Panc1 (cell line): ENCODE measurements around the gene ZBTB46. TPM values are rescaled to one million over a fixed set of nuclear protein-coding genes. Genes with fewer than 3 reads are reported as not detected.

ENCODE experiments used
- ATAC-seq: fragments of 200-7000 bp; cut with Tn5 transposase; 2 replicates; pipeline ENCODE4 v1.9.1; 2020; ENCODE audit warnings: mild to moderate bottlenecking, moderate library complexity
- BruUV-seq: library from RNA; stranded (reverse); fragments of 400-500 nt; replicated peaks from 2 replicates; lab custom pipeline; 2021; lab: Mats Ljungman, UMichigan
- CTCF ChIA-PET: fragments of 300-600 bp; sonication (Branson Sonifier 250); formaldehyde crosslinking; loops from one replicate; lab custom pipeline; 2022; ENCODE audit warnings: antibody characterized with exemption; lab: Charles Lee
- POLR2A ChIA-PET: fragments of 300-600 bp; sonication (Branson Sonifier 250); formaldehyde crosslinking; loops from one replicate; lab custom pipeline; 2022; ENCODE audit warnings: antibody characterized with exemption; lab: Charles Lee
- DNase-seq: peaks from one replicate; pipeline ENCODE4 v3.0.0-alpha.2; 2010; ENCODE audit warnings: low read depth, low spot score
- H3K27ac ChIP-seq: 2 replicates; pipeline ENCODE4 v1.5.1; 2011; ENCODE audit warnings: mild to moderate bottlenecking, low read length, inconsistent platforms
- H3K27me3 ChIP-seq: fragments of 200-500 bp; sonication (Bioruptor generic); 2 replicates; pipeline ENCODE4 v1.6.0; 2014; ENCODE audit warnings: low read length, inconsistent platforms; ENCODE audit not compliant: control insufficient read depth, insufficient read depth
- H3K36me3 ChIP-seq: fragments of 200-500 bp; sonication (Bioruptor generic); 2 replicates; pipeline ENCODE4 v1.5.1; 2014; ENCODE audit warnings: inconsistent platforms, mild to moderate bottlenecking, low read length, moderate library complexity; ENCODE audit not compliant: control insufficient read depth, insufficient read depth
- H3K4me1 ChIP-seq: 2 replicates; pipeline ENCODE4 v1.5.1; 2011; ENCODE audit warnings: inconsistent platforms, mild to moderate bottlenecking, low read length, moderate library complexity; ENCODE audit not compliant: control insufficient read depth, insufficient read depth
- H3K4me3 ChIP-seq, 2 experiments: 2 replicates each; pipeline ENCODE4 v1.5.1; 2011 to 2012; ENCODE audit warnings: low read depth in 2 of 2, low read length in 2 of 2, mild to moderate bottlenecking in 2 of 2, inconsistent platforms in 1 of 2, moderate library complexity in 1 of 2
- H3K9me3 ChIP-seq: fragments of 200-500 bp; sonication (Bioruptor generic); 2 replicates; pipeline ENCODE4 v1.5.1; 2014; ENCODE audit warnings: low read depth, mild to moderate bottlenecking, inconsistent platforms, low read length, moderate library complexity; ENCODE audit not compliant: control insufficient read depth, insufficient read depth
- POLR2AphosphoS5 ChIP-seq: IDR thresholded peaks from 2 replicates; pipeline ENCODE4 v1.6.1; 2012; ENCODE audit warnings: mild to moderate bottlenecking, low read depth, low read length, moderate library complexity
- SIN3A ChIP-seq: IDR thresholded peaks from 2 replicates; pipeline ENCODE4 v1.6.1; 2012; ENCODE audit warnings: low read depth, mild to moderate bottlenecking, low read length, moderate library complexity, borderline replicate concordance; ENCODE audit not compliant: insufficient read depth
- in situ Hi-C: cut with HindIII; loops from 2 replicates; pipeline ENCODE4 v1.10.0; 2016; ENCODE audit warnings: low sequenced_read_pairs, low pct_unique_long_range_greater_than_20kb
- intact Hi-C: fragments of 100-400 bp; cut with micrococcal nuclease; formaldehyde crosslinking; loops from one replicate; pipeline ENCODE4 v1.10.0; 2022; ENCODE audit not compliant: unreplicated experiment
- total RNA-seq: library from RNA; stranded (reverse); gene quantifications from one replicate; pipeline ENCODE4 v1.2.1, GENCODE V29; 2021; ENCODE audit not compliant: unreplicated experiment
- TF ChIP-seq, protein P1 (sequence below), 2 experiments: IDR thresholded peaks; 2 replicates each; pipeline ENCODE4 v1.6.1; 2011 to 2012; ENCODE audit warnings: low read depth in 2 of 2, control low read depth in 1 of 2, low read length in 1 of 2, mild to moderate bottlenecking in 1 of 2, moderate library complexity in 1 of 2; ENCODE audit not compliant: insufficient read depth in 1 of 2

ZBTB46 gene
- total RNA-seq, 1 experiment from 2014 or later: 15.2 TPM

DNA sequence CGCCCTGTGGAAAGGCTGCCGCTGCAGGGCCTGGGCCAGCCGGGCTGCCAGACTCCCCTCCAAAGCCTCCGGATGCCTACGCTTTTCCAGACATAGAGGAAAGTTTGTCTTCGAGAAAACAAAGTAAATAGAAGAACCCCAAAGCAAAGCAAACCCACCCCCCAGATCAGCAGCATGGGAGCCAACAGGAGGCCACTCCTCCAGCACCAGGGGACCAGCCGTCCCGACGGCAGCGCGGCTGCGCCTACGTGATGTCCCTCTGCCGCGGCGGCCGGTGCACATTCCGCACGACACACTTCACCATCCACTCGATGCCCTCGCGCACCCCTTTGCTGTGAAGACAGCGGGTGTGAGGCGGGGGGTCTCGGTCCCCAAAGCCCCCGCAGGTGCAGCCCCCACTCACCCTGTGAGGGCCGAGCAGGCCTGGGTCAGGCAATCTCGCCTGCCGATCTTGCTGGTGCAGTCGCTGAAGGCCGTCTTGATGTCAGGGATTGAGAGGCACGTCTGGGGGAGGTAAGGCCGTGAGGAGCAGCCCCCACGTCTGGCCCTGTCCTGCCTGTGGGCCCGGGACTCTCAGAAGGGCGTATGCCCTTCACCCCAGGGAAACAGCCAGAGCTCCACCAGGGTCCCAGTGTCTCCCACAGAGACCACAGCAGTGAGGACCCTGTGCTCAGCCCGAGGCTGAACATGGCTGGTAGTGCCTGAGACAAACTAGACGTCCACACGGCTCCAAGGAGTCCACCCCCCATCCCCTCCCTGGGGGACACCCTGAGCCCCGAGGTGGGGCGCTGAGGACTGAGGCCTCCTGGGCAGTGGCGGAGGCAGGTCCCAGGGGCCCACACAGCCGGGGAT is 130.6 kb downstream of the ZBTB46 start:
- ChIA-PET CTCF (interaction anchor here (0.6 kb wide), 1 partner anchor 200 kb away, joined by 8 read pairs; no protein-coding TSS in a partner anchor), POLR2A (no interaction called here)
- intact Hi-C loops: no loop called here
- no peak overlapping the region for H3K4me3 ChIP-seq
- DNase-seq (no peak), ATAC-seq (no peak)
- no peak for TF ChIP-seq SIN3A
- TF ChIP-seq POLR2AphosphoS5: peak; percentile 35; the same call in 1 of the 2 replicates
- no TSS peak for BruUV-seq
- no peaks in the 10 kb centered on the region for H3K36me3 ChIP-seq
- peaks cover 64% of the 10 kb centered on the region for H3K4me1 ChIP-seq
- H3K9me3 ChIP-seq: no peaks in the 10 kb centered on the region
- no peaks in the 10 kb centered on the region for H3K27me3 ChIP-seq
- H3K27ac ChIP-seq: peak overlapping the region; percentile 77
- in situ Hi-C loops: no loop called here

- intact Hi-C loops: no loop called here
- H3K4me3 ChIP-seq: no peak overlapping the region
- peak overlapping the region; percentile 77 for H3K27ac ChIP-seq
- TF ChIP-seq POLR2AphosphoS5: 0 out of 2 replicates have a peak, but pooled peaks have one; percentile 16
- TF ChIP-seq, protein P1, sequence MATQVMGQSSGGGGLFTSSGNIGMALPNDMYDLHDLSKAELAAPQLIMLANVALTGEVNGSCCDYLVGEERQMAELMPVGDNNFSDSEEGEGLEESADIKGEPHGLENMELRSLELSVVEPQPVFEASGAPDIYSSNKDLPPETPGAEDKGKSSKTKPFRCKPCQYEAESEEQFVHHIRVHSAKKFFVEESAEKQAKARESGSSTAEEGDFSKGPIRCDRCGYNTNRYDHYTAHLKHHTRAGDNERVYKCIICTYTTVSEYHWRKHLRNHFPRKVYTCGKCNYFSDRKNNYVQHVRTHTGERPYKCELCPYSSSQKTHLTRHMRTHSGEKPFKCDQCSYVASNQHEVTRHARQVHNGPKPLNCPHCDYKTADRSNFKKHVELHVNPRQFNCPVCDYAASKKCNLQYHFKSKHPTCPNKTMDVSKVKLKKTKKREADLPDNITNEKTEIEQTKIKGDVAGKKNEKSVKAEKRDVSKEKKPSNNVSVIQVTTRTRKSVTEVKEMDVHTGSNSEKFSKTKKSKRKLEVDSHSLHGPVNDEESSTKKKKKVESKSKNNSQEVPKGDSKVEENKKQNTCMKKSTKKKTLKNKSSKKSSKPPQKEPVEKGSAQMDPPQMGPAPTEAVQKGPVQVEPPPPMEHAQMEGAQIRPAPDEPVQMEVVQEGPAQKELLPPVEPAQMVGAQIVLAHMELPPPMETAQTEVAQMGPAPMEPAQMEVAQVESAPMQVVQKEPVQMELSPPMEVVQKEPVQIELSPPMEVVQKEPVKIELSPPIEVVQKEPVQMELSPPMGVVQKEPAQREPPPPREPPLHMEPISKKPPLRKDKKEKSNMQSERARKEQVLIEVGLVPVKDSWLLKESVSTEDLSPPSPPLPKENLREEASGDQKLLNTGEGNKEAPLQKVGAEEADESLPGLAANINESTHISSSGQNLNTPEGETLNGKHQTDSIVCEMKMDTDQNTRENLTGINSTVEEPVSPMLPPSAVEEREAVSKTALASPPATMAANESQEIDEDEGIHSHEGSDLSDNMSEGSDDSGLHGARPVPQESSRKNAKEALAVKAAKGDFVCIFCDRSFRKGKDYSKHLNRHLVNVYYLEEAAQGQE (IDR thresholded peaks at IDR 0.05; ENCODE audit: insufficient read depth in 1 of 2, low read depth in 2 of 2, low read length in 1 of 2): no peak
- H3K36me3 ChIP-seq: no peaks in the 10 kb centered on the region
- H3K27me3 ChIP-seq: no peaks in the 10 kb centered on the region
- DNase-seq: no peak
- H3K4me1 ChIP-seq: peaks cover 64% of the 10 kb centered on the region
- peak; percentile 30 for ATAC-seq
- ChIA-PET POLR2A (interaction anchor here (0.7 kb wide), 1 partner anchor 44 kb away, joined by 3 read pairs; no protein-coding TSS in a partner anchor), CTCF (no interaction called here)
- TSS peak; percentile 68 for BruUV-seq
- in situ Hi-C loops: no loop called here
- H3K9me3 ChIP-seq: no peaks in the 10 kb centered on the region
Observed at GRCh38 chr20:63699466-63700198, 131.4 kb downstream of the ZBTB46 start.

- ChIA-PET POLR2A (interaction anchor here (0.6 to 0.9 kb wide), 3 partner anchors 12 to 45 kb away, joined by 3 read pairs; no protein-coding TSS in a partner anchor), CTCF (interaction anchor here (1.0 kb wide), 1 partner anchor 161 kb away, joined by 3 read pairs; no protein-coding TSS in a partner anchor)
- DNase-seq (peak; percentile 60), ATAC-seq (peak; percentile 68)
- H3K36me3 ChIP-seq: no peaks in the 10 kb centered on the region
- no peaks in the 10 kb centered on the region for H3K9me3 ChIP-seq
- H3K4me1 ChIP-seq: peaks cover 64% of the 10 kb centered on the region
- in situ Hi-C loops (no loop called here), intact Hi-C loops (no loop called here)
- H3K27me3 ChIP-seq: no peaks in the 10 kb centered on the region
- no TSS peak for BruUV-seq
- H3K4me3 ChIP-seq: no peak overlapping the region
- H3K27ac ChIP-seq: peak overlapping the region; percentile 77
- TF ChIP-seq SIN3A (no peak), POLR2AphosphoS5 (peak; percentile 33; the same call in 1 of the 2 replicates)
Observed at GRCh38 chr20:63698739-63699465, 132.2 kb downstream of the ZBTB46 start.
